ENCODE results near the gene HAUS7. TPM values are rescaled to one million over a fixed set of nuclear protein-coding genes. Genes with fewer than 3 reads are reported as not detected.

The HAUS7 gene
- polyA plus RNA-seq (ENCODE audit: insufficient read length in 12 of 12): 10 to 100 TPM in 11 of 12 donors, not detected in 1; 14.5 to 57.2 (median 21.0) TPM
- long read RNA-seq, donor 1, transcript HAUS7-202 (10 exons, 1,363 nt): major isoform, 12 of 13 reads
- long read RNA-seq, donor 1, partial matches to known transcripts: 0 of 13 reads
- long read RNA-seq, donor 1, other reads (novel, unspliced or antisense): 0 of 13 reads
- long read RNA-seq, donor 2, partial matches to known transcripts: 80 of 107 reads
- long read RNA-seq, donor 2, other reads (novel, unspliced or antisense): 23 of 107 reads
- long read RNA-seq, donor 3, partial matches to known transcripts: 0 of 2 reads
- long read RNA-seq, donor 3, other reads (novel, unspliced or antisense): 0 of 2 reads
- long read RNA-seq, donor 4, partial matches to known transcripts: 17 of 25 reads
- long read RNA-seq, donor 4, other reads (novel, unspliced or antisense): 7 of 25 reads
- long read RNA-seq, donor 5, transcript HAUS7-202 (10 exons, 1,363 nt): major isoform, 6 of 12 reads
- long read RNA-seq, donor 5, partial matches to known transcripts: 5 of 12 reads
- long read RNA-seq, donor 5, other reads (novel, unspliced or antisense): 0 of 12 reads
- long read RNA-seq, donor 6, transcript HAUS7-202 (10 exons, 1,363 nt): major isoform, 7 of 7 reads
- long read RNA-seq, donor 6, partial matches to known transcripts: 0 of 7 reads
- long read RNA-seq, donor 6, other reads (novel, unspliced or antisense): 0 of 7 reads
- long read RNA-seq, donor 7, partial matches to known transcripts: 61 of 63 reads
- long read RNA-seq, donor 7, other reads (novel, unspliced or antisense): 0 of 63 reads
- long read RNA-seq, donor 8, transcript HAUS7-202 (10 exons, 1,363 nt): major isoform, 7 of 60 reads
- long read RNA-seq, donor 8, partial matches to known transcripts: 21 of 60 reads
- long read RNA-seq, donor 8, other reads (novel, unspliced or antisense): 32 of 60 reads
- long read RNA-seq, donor 9, partial matches to known transcripts: 185 of 187 reads
- long read RNA-seq, donor 9, other reads (novel, unspliced or antisense): 0 of 187 reads
- long read RNA-seq, donor 10, partial matches to known transcripts: 0 of 54 reads
- long read RNA-seq, donor 10, other reads (novel, unspliced or antisense): 52 of 54 reads
- long read RNA-seq, donor 11, transcript HAUS7-202 (10 exons, 1,363 nt): major isoform, 5 of 5 reads
- long read RNA-seq, donor 11, partial matches to known transcripts: 0 of 5 reads
- long read RNA-seq, donor 11, other reads (novel, unspliced or antisense): 0 of 5 reads

DNA sequence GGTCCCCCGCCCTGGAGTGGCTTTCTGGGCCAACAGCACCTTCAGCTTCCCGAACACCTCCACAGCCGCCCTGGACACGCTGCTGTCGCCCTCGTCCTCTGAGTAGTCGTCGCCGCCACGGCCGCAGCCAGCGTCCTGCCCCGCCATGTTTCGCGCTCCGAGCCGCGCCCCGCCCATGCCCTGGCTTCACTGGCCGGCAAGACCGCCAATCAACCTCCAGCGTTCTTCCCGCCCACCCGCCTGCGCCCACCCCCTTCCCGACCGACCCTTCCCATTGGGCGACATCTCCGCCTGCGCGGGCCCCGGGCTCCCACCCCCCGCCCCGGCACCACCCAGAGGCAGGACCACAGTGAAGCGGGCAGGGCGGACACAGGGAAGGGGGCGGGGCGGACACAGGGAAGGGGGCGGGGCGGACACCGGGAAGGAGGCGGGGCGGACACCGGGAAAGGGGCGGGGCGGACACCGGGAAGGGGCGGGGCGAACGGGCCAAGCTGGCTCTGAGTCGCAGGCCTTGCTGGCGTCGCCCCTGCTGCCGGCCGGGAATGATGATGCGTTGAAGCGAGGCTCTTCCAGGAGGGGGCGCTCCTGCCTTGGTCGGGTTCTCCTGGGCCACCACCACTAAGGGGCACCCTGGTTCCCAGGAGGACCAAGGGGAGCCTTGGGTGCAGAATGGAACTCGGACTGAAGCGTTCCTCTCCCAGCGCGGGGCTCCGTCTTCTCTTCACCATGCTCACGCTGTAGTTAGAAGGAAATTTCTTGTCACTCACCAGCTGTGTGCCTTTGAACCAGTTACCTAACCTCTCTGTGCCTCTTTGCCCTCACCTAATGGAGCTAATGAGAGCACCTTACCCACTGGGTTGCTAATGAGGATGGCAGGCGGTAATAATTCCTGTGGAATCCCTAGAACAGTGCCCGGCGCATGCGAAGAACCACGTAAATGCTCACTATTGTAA, at the start of gene HAUS7:
Gene HAUS7 (minus strand): TSS at position 166 of the 953 bp plus-strand sequence. CDS start 19 bp downstream, at position 147.
- peak; percentile 88 for DNase-seq

DNA sequence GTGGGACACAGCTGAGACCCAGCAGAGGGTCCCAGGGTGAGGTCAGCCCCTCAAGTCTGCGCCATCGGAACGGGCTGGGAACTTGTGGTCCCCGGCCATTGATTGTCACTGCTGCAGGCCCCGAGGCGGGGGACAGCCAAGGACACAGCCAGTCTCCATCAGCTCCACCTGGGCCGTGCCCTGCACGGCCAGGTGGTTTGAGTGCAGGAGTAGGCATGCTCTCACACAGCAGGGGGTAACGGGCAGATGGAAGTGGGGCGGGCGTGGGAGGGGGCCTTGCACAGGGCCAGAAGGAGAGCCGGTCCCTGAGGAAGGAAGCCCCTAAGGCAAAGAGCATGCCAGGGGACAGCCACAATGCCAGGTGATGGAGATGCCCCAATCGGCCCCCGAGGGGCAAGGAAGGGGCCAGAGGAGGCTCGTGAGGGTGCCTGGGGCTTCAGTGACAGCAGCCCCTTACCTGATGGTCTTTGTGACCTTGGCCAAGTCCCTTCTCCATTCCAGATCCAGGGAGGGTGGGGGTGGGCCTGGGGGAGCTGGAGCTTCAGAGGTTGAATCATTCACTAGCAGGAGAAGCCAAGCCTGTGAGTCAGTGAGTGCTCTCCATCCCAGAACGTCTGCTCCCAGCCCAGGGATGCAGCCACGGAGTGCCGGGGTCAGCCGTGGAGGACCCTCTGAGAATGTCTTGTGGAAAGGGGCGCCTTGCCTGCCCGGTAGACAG, 49.4 kb upstream of the HAUS7 start:
- DNase-seq: no peak

- no peak for DNase-seq
Observed at GRCh38 chrX:153517946-153518834, 47.8 kb upstream of the HAUS7 start.

GRCh38 chrX:153517423-153517822, 47.0 kb upstream of the HAUS7 start, which contains the start of gene ATP2B3:
Gene ATP2B3, plus strand, starts transcription at chrX:153517642. Its CDS starts 18,606 bp downstream, at chrX:153536248.
- DNase-seq: no peak

DNA sequence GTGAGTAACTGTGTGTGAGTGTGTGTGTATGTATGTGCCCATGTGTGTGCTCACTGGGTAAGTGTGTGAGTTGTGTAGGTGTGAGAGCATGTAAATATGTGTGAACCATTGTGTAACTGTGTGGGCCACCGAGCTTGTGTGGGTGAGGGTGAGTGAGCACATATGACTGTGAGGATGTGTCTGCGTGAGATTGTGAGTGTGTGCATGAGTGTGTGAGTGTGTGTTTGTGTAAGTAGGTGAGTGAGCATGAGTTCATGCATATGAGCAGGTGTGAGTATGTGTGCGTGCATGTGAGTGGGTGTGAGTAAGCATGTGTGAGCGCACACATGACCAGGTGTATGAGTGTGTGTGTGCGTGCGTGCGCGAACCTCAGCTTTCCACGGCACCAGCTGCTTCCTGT, 45.7 kb upstream of the HAUS7 start:
- no peak for DNase-seq

- DNase-seq: no peak
Observed at GRCh38 chrX:153515435-153515834, 45.1 kb upstream of the HAUS7 start.

GRCh38 chrX:153514259-153514658, 43.9 kb upstream of the HAUS7 start:
- DNase-seq: no peak

DNA sequence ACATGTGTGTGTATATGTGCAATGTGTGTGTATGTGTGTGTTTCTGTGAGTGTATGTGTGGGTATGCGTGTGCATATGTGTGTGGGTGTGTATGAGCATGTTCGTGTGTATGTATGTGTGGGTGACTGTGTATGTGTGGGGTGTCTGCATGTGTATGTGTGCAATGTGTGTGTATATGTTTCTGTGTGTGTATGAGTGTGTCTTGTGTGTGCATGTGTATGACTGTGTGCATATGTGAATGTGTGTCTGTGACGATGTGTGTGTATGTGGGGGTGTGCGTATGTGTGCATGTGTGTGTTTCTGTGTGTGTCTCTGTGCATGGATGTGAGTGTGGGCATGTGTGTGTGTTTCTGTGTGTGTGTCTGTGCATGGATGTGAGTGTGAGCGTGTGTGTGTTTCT, 42.9 kb upstream of the HAUS7 start:
- DNase-seq: no peak

DNA sequence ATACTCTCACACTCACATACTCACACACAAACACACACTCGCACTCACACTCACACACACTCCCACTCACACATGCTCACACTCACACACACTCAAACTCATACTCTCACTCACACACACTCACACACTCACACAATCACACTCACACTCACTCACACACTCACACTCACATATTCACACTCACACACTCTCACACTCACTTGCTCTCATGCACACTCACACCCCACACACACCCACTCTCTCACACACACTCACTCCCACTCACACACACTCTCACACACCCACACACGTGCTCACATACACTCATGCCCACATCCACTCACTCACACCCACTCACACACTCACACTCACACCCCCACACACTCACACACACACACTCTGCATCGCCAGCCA, 42.1 kb upstream of the HAUS7 start:
- DNase-seq: no peak

GRCh38 chrX:153511784-153512500, 41.6 kb upstream of the HAUS7 start:
- DNase-seq: no peak

DNA sequence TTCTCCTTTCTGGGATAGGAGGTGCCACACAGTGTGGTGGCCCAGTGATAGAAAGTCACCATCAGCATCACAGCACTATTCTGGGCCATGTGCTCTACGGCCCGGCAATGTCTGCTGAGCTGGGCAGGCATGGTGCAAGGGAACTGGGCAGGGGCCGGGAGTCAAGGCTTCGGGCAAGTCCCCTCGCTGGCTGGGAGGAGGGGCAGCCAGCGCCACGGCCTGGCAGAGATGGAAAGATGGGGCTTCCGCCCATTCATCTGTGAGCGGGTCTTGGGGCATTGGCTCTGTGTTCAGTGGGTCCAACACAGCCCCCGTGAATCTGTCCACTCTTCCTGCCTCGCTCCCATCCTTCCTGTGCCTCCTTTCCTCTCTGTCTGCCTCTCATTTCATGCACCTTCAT, 40.0 kb upstream of the HAUS7 start:
- no peak for DNase-seq

DNA sequence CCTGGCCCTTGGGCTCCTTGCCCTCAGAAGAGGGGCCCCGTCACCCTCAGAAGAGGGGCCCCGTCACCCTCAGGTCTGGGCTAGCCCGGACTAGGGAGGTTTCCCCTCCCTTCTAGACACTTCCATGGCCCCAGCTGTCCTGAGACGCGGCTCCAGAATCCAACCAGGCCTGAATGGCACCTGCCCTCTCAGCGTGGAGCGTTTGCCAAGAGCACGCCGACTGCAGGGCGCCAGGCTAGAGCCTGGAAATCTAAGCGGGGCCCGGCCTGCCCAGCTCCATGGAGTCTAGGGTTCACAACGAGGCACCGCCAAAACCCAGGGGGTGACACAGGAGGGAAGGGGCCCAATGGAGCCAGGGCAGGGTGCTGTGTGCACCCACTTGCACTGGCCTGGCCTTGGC, 39.2 kb upstream of the HAUS7 start:
- no peak for DNase-seq

GRCh38 chrX:153507484-153508178, 37.3 kb upstream of the HAUS7 start:
- peak; percentile 80 for DNase-seq

GRCh38 chrX:153505361-153505760, 35.0 kb upstream of the HAUS7 start:
- no peak for DNase-seq

- DNase-seq: no peak
Observed at GRCh38 chrX:153504445-153505016, 34.2 kb upstream of the HAUS7 start.

GRCh38 chrX:153502796-153503195, 32.4 kb upstream of the HAUS7 start:
- DNase-seq: no peak

DNA sequence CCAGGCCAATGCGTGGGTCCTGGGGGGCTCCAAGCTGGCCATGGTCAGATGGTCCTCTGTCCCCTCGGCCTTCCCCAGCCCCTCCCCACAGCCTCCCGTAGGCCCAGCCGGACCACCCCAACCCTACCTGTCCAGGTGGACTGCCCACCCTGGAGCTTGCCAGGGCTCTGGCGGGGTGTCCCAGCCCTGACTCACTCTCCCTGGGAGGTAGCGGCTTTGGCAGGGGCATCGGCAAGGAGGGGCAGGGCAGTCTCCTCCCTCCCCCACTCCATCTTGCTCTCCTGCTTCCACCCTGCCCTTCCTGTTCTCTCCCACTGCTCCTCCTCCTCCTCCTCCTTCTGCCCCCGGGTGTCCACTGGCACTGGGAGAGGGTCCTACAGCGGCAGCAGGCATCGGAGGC, 31.8 kb upstream of the HAUS7 start:
- no peak for DNase-seq

All from muscle of arm (tissue), 14 donors.